ENCODE data around the gene XIRP1.

XIRP1 gene

GRCh38 chr3:39185326-39185958, 7.0 kb downstream of the XIRP1 start:
- TF ChIP-seq CTCF (conservative IDR thresholded peaks at IDR 0.05; ENCODE audit: low read depth, low read length), result no peak
- no peak for DNase-seq (ENCODE audit: low read depth)

GRCh38 chr3:39184968-39185285, 7.5 kb downstream of the XIRP1 start:
- H3K4me3 ChIP-seq (ENCODE audit: low read length), result no peak overlapping the region
- DNase-seq (ENCODE audit: low read depth), result no peak
- no peak for TF ChIP-seq CTCF (conservative IDR thresholded peaks at IDR 0.05; ENCODE audit: low read depth, low read length)

More at GRCh38 chr3:39185326-39185958, 7.0 kb downstream of the XIRP1 start:
- H3K4me3 ChIP-seq (ENCODE audit: low read length), result no peak overlapping the region

GRCh38 chr3:39184081-39184967, 8.1 kb downstream of the XIRP1 start:
- no peak for DNase-seq (ENCODE audit: low read depth)
- H3K4me3 ChIP-seq (ENCODE audit: low read length), result no peak overlapping the region
- TF ChIP-seq CTCF (conservative IDR thresholded peaks at IDR 0.05; ENCODE audit: low read depth, low read length), result no peak

- no peak for DNase-seq (ENCODE audit: low read depth)
- TF ChIP-seq CTCF (conservative IDR thresholded peaks at IDR 0.05; ENCODE audit: low read depth, low read length), result no peak
- no peak overlapping the region for H3K4me3 ChIP-seq (ENCODE audit: low read length)
These were observed 8.9 kb downstream of the XIRP1 start for GRCh38 chr3:39183211-39184080.

- DNase-seq (ENCODE audit: low read depth), result no peak
- TF ChIP-seq CTCF (conservative IDR thresholded peaks at IDR 0.05; ENCODE audit: low read depth, low read length), result no peak
- peak overlapping the region; percentile 53 for H3K4me3 ChIP-seq (ENCODE audit: low read length)
These were observed 10.7 kb downstream of the XIRP1 start for GRCh38 chr3:39181408-39182335.

Data from retinal pigment epithelial cell (primary cell).